Spleen (tissue), 11 donors: Measurements from ENCODE around the gene SMG7. TPM values are rescaled to one million over a fixed set of nuclear protein-coding genes. Genes with fewer than 3 reads are reported as not detected.
A peak's percentile ranks its signal among the peaks of the same experiment; 100 is the strongest.

Experiments
- DNase-seq: peaks from one replicate; pipeline ENCODE4 v3.0.0-alpha.2; 2020
- H3K27ac ChIP-seq, 8 donors: fragments of 200-600 bp; sonication (generic) in 7 of 8; 1 replicate in 4 of 8; 2 replicates in 4 of 8; pipeline versions ENCODE4 v1.5.0 to v1.8.0; 2016 to 2021; ENCODE audit warnings: inconsistent platforms in 4 of 8, mild to moderate bottlenecking in 4 of 8, moderate library complexity in 1 of 8
- H3K27me3 ChIP-seq, 7 donors: fragments of 200-600 bp; sonication (generic) in 6 of 7; replicated peaks in 1 of 7; 1 replicate in 4 of 7; 2 replicates in 3 of 7; pipeline versions ENCODE4 v1.5.0 to v1.8.0; 2016 to 2021; ENCODE audit warnings: inconsistent platforms in 3 of 7, mild to moderate bottlenecking in 1 of 7
- H3K36me3 ChIP-seq, 6 donors: fragments of 200-600 bp; sonication (generic) in 5 of 6; 1 replicate in 4 of 6; 2 replicates in 2 of 6; pipeline versions ENCODE4 v1.5.0 to v1.8.0; 2016 to 2021; ENCODE audit warnings: inconsistent platforms in 2 of 6
- H3K4me1 ChIP-seq, 6 donors: fragments of 200-600 bp; sonication (generic) in 5 of 6; 1 replicate in 3 of 6; 2 replicates in 3 of 6; pipeline versions ENCODE4 v1.5.0 to v1.8.0; 2016 to 2021; ENCODE audit warnings: inconsistent platforms in 3 of 6
- H3K4me3 ChIP-seq, 8 donors: fragments of 200-600 bp; sonication (generic) in 7 of 8; 1 replicate in 4 of 8; 2 replicates in 4 of 8; pipeline versions ENCODE4 v1.5.0 to v1.8.0; 2016 to 2021; ENCODE audit warnings: inconsistent platforms in 4 of 8, mild to moderate bottlenecking in 4 of 8, moderate library complexity in 2 of 8
- H3K9me3 ChIP-seq, 8 donors: fragments of 200-600 bp; sonication (generic) in 7 of 8; 1 replicate in 4 of 8; 2 replicates in 4 of 8; pipeline versions ENCODE4 v1.5.0 to v1.8.0; 2016 to 2021; ENCODE audit warnings: inconsistent platforms in 4 of 8
- POLR2A ChIP-seq, 3 donors: fragments of 450-650 bp; IDR thresholded peaks; one replicate each; pipeline ENCODE4 v1.5.1; 2017; ENCODE audit warnings: antibody characterized with exemption in 3 of 3, mild to moderate bottlenecking in 1 of 3
- POLR2AphosphoS5 ChIP-seq, 3 donors: sonication (generic); formaldehyde crosslinking; IDR thresholded peaks; one replicate each; pipeline ENCODE4 v1.5.1; 2017; ENCODE audit warnings: antibody characterized with exemption in 3 of 3
- WGBS, 5 donors: extraction: QIAGEN DNeasy Blood & Tissue Kit in 3 of 5; methylation state at CpG; one replicate each; pipeline versions ENCODE4 v1.1.5 to v1.1.7; 2013 to 2018; 5-methylcytosine and 5-hydroxymethylcytosine counted together
- intact Hi-C: fragments of 100-400 bp; cut with DNase I; formaldehyde crosslinking; loops from one replicate; pipeline ENCODE4 v1.15.0; 2023; ENCODE audit warnings: low total_unique reads
- polyA plus RNA-seq, 3 donors: library from polyadenylated mRNA; stranded (reverse); fragments of 200-250 nt; gene quantifications; one replicate each; pipeline ENCODE4 v1.2.1, GENCODE V29; 2013
- total RNA-seq, 7 donors: library from RNA; depleted of rRNA in 3 of 7; stranded (reverse); fragments of >200 nt in 3 of 7; fragmentation: NEBNext Ultra II Directional in 4 of 7; extraction: Animal tissue kit (Norgen Biotek cat#: 25700) in 4 of 7; gene quantifications; one replicate each; pipeline versions ENCODE4 v1.1.0 to v1.2.1, GENCODE V29; 2016 to 2021
- TF ChIP-seq, protein P1 (sequence below), 11 experiments: fragments of 200-600 bp in 7 of 11; fragments of 450-650 bp in 4 of 11; sonication (generic) in 4 of 11; IDR thresholded peaks in 8 of 11; conservative IDR thresholded peaks in 3 of 11; 1 replicate in 7 of 11; 2 replicates in 4 of 11; pipeline versions ENCODE4 v1.4.0 to v1.8.0; 2016 to 2021; ENCODE audit warnings: antibody characterized with exemption in 11 of 11, inconsistent platforms in 4 of 11, mild to moderate bottlenecking in 1 of 11
- donor health status: healthy with polysubstance abuse.
- donor health status: DM: no; HTN: no; CAD: no; lungs with moderate emphysema.
- donor health status: DM: no; HTN: no; CAD: no.
- donor health status: Bipolar disorder and iron deficiency.
- donor health status: healthy.
- donor health status: DM: no; HTN: no; CAD: no.
- donor health status: DM: yes; HTN: yes; CAD: no.

SMG7 gene
- total and polyA plus RNA-seq, 10 donors: 14.1 to 116 (median 53.5) TPM

DNA sequence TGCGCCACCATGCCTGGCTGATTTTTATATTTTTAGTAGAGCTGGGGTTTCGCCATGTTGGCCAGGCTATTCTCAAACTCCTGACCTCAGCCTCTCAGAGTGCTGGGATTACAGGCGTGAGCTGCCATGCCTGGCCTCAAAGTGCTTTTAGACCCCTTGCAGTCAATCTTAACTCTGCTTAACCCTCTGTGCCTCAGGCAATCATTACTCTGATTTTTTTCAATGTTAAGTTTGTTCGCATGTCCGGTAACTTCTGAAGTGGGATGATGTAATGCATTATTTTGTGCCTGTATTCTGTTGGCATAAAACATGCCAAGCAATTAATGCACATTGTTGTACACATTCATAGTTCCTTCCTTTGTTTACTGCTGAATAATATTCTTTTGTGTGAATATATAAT is 18.6 kb downstream of the SMG7 start:
- Histone ChIP-seq H3K9me3 (no peaks in the 10 kb centered on the region), H3K27me3 (no peaks in the 10 kb centered on the region), H3K36me3 (no peaks in the 10 kb centered on the region), H3K4me1 (peaks cover 0 to 94% (median 42%) of the 10 kb centered on the region in 6 donors), H3K4me3 (no peak overlapping the region), H3K27ac (no peak overlapping the region)
- intact Hi-C loops: no loop called here
- DNase-seq: no peak
- no peak for TF ChIP-seq POLR2AphosphoS5 (IDR thresholded peaks at IDR 0.05)
- TF ChIP-seq, protein P1, sequence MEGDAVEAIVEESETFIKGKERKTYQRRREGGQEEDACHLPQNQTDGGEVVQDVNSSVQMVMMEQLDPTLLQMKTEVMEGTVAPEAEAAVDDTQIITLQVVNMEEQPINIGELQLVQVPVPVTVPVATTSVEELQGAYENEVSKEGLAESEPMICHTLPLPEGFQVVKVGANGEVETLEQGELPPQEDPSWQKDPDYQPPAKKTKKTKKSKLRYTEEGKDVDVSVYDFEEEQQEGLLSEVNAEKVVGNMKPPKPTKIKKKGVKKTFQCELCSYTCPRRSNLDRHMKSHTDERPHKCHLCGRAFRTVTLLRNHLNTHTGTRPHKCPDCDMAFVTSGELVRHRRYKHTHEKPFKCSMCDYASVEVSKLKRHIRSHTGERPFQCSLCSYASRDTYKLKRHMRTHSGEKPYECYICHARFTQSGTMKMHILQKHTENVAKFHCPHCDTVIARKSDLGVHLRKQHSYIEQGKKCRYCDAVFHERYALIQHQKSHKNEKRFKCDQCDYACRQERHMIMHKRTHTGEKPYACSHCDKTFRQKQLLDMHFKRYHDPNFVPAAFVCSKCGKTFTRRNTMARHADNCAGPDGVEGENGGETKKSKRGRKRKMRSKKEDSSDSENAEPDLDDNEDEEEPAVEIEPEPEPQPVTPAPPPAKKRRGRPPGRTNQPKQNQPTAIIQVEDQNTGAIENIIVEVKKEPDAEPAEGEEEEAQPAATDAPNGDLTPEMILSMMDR (IDR thresholded peaks at IDR 0.05 in 8 of 11, conservative IDR thresholded peaks at IDR 0.05 in 3 of 11): no peak
- TF ChIP-seq POLR2A (IDR thresholded peaks at IDR 0.05): no peak
- 81 to 91% (median 89%) methylated on average over 5 of the region's 5 CpGs for WGBS, 5 donors

DNA sequence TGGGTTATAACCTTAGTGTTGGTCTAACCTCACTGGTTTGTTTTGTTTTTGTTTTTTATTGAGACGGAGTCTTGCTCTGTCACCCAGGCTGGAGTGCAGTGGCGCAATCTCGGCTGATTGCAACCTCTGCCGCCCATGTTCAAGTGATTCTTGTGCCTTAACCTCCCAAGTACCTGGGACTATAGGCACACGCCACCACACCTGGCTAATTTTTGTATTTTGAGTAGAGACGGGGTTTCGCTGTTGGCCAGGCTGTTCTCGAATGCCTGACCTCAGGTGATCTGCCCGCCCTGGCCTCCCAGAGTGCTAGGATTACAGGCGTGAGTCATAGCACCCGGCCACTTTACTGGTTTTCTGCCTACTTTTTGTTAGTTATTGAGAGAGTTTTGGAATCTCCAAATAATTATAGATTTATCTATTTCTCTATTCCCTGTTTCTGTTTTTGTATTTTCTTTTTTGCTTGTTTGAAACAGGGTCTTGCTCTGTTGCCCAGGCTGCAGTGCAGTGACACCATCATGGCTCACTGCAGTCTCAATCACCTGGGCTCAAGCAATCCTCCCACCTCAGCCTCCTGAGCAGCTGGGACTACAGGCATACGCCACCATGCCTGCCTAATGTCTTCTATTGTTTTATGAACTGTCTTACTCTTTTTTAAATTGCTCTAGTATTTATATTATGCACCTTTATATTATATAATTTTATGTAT is 21.4 kb downstream of the SMG7 start:
- no peak overlapping the region for H3K4me3 ChIP-seq
- whole genome bisulfite sequencing, 5 donors: 86 to 96% (median 88%) methylated on average over 12 of the region's 12 CpGs
- TF ChIP-seq, protein P1 (IDR thresholded peaks at IDR 0.05 in 8 of 11, conservative IDR thresholded peaks at IDR 0.05 in 3 of 11): no peak
- TF ChIP-seq POLR2A (IDR thresholded peaks at IDR 0.05) (no peak), POLR2AphosphoS5 (IDR thresholded peaks at IDR 0.05) (no peak)
- peaks cover 0 to 96% (median 39%) of the 10 kb centered on the region in 6 donors for H3K4me1 ChIP-seq
- no peaks in the 10 kb centered on the region for H3K36me3 ChIP-seq
- no peaks in the 10 kb centered on the region for H3K9me3 ChIP-seq
- peak overlapping the region in 1 of 8 donors; percentile 20 for H3K27ac ChIP-seq
- intact Hi-C loops: no loop called here
- no peak for DNase-seq
- no peaks in the 10 kb centered on the region for H3K27me3 ChIP-seq

DNA sequence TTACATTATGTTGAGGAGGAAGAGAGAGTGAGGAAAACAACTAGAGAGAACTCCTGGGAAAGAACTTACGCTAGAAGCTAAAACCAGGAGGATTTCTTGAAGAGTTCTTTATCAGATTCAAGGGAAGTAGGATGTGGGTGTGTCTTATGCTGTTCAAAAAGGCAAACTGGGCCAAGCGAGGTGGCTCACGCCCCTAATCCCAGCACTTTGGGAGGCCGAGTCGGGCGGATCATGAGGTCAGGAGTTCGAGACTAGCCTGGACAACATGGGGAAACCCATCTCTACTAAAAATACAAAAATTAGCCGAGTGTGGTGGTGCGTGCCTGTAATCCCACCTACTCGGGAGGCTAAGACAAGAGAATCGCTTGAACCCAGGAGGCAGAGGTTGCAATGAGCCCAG is 23.1 kb downstream of the SMG7 start:
- Histone ChIP-seq H3K4me1 (peaks cover 0 to 99% (median 44%) of the 10 kb centered on the region in 6 donors), H3K27ac (no peak overlapping the region), H3K9me3 (no peaks in the 10 kb centered on the region), H3K4me3 (no peak overlapping the region), H3K36me3 (no peaks in the 10 kb centered on the region), H3K27me3 (no peaks in the 10 kb centered on the region)
- DNase-seq: no peak
- no peak for TF ChIP-seq POLR2AphosphoS5 (IDR thresholded peaks at IDR 0.05)
- no peak for TF ChIP-seq POLR2A (IDR thresholded peaks at IDR 0.05)
- TF ChIP-seq, protein P1 (IDR thresholded peaks at IDR 0.05 in 8 of 11, conservative IDR thresholded peaks at IDR 0.05 in 3 of 11): no peak
- intact Hi-C loops: no loop called here
- WGBS, 5 donors: 92 to 96% (median 94%) methylated on average over 11 of the region's 11 CpGs

DNA sequence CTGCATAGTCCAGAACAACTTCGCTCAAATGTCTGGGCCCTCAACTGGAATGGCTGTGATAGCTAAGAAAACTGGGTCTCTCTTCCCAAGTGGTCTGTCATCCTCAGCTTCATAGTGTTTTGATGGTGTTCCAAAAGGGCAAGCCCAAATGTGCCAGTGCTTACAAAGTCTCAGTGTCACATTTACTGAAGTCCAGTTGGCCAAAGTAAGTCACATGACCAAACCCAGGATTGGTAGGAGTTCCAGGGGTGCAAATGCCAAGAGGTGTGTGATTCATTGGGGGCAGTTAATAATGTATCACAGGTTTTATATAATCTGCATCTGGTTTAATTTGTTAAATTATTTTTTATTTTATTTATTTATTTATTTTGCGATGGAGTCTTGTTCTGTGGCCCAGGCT is 24.9 kb downstream of the SMG7 start:
- DNase-seq: no peak
- TF ChIP-seq POLR2AphosphoS5 (IDR thresholded peaks at IDR 0.05) (no peak), POLR2A (IDR thresholded peaks at IDR 0.05) (no peak)
- TF ChIP-seq, protein P1 (IDR thresholded peaks at IDR 0.05 in 8 of 11, conservative IDR thresholded peaks at IDR 0.05 in 3 of 11): no peak
- 96 to 100% (median 99%) methylated on average over 2 of the region's 2 CpGs for WGBS, 5 donors

More for the DNA sequence above, 24.9 kb downstream of the SMG7 start:
- H3K27me3 ChIP-seq: no peaks in the 10 kb centered on the region
- H3K36me3 ChIP-seq: no peaks in the 10 kb centered on the region
- intact Hi-C loops: no loop called here
- no peak overlapping the region for H3K27ac ChIP-seq
- H3K4me1 ChIP-seq: peaks cover 0 to 95% (median 41%) of the 10 kb centered on the region in 6 donors
- no peaks in the 10 kb centered on the region for H3K9me3 ChIP-seq
- H3K4me3 ChIP-seq: no peak overlapping the region
